ENCODE data around the gene OR51M1. TPM values are rescaled to one million over a fixed set of nuclear protein-coding genes. Genes with fewer than 3 reads are reported as not detected.

Gene OR51M1
- total RNA-seq, 2 experiments from 2014 or later = not detected

GRCh38 chr11:5405173-5405572, 21.6 kb downstream of the OR51M1 start:
- H3K4me1 ChIP-seq (ENCODE audit: insufficient read depth, low read length) = no peaks in the 10 kb centered on the region
- intact Hi-C loops (cut with DNase I, micrococcal nuclease) = no loop called here
- H3K36me3 ChIP-seq (ENCODE audit: insufficient read depth, low read length) = no peaks in the 10 kb centered on the region
- H3K27me3 ChIP-seq (ENCODE audit: control insufficient read depth in 1 of 2, insufficient read depth in 2 of 2, low read length in 2 of 2) = peaks cover 4 to 5% of the 10 kb centered on the region in 2 experiments
- ATAC-seq (ENCODE audit: poor library complexity) (no peak), DNase-seq (no peak)
- Mint-ChIP-seq H3K36me3 (ENCODE audit: low read depth) (no peaks in the 10 kb centered on the region), H3K4me3 (no peak overlapping the region), H3K9me3 (peaks cover 3% of the 10 kb centered on the region), H3K27ac (no peak overlapping the region), H3K27me3 (peaks cover 27% of the 10 kb centered on the region), H3K4me1 (ENCODE audit: low read depth) (no peaks in the 10 kb centered on the region)
- H3K9me3 ChIP-seq (ENCODE audit: control insufficient read depth in 1 of 2, insufficient read depth in 1 of 2, low read length in 2 of 2) = no peaks in the 10 kb centered on the region
- no peak overlapping the region for H3K4me3 ChIP-seq (ENCODE audit: low read length)
- TF ChIP-seq CTCF (IDR thresholded peaks at IDR 0.05) = no peak
- ChIA-PET POLR2A (no interaction called here), CTCF (no interaction called here)
- H3K27ac ChIP-seq (ENCODE audit: low read depth in 1 of 2, low read length in 2 of 2) = no peak overlapping the region

- Mint-ChIP-seq H3K27me3 (peaks cover 16% of the 10 kb centered on the region), H3K36me3 (ENCODE audit: low read depth) (no peaks in the 10 kb centered on the region), H3K9me3 (no peaks in the 10 kb centered on the region), H3K27ac (no peak overlapping the region), H3K4me3 (no peak overlapping the region), H3K4me1 (ENCODE audit: low read depth) (no peaks in the 10 kb centered on the region)
- H3K9me3 ChIP-seq (ENCODE audit: control insufficient read depth in 1 of 2, insufficient read depth in 1 of 2, low read length in 2 of 2) = no peaks in the 10 kb centered on the region
- no peak overlapping the region for H3K27ac ChIP-seq (ENCODE audit: low read depth in 1 of 2, low read length in 2 of 2)
- ChIA-PET POLR2A (no interaction called here), CTCF (no interaction called here)
- DNase-seq = no peak
- ATAC-seq (ENCODE audit: poor library complexity) = no peak
- no peak overlapping the region for H3K4me3 ChIP-seq (ENCODE audit: low read length)
- peaks cover 0 to 8% of the 10 kb centered on the region in 2 experiments for H3K27me3 ChIP-seq (ENCODE audit: control insufficient read depth in 1 of 2, insufficient read depth in 2 of 2, low read length in 2 of 2)
- intact Hi-C loops (cut with DNase I, micrococcal nuclease) = no loop called here
- TF ChIP-seq CTCF (IDR thresholded peaks at IDR 0.05) = no peak
- no peaks in the 10 kb centered on the region for H3K4me1 ChIP-seq (ENCODE audit: insufficient read depth, low read length)
- no peaks in the 10 kb centered on the region for H3K36me3 ChIP-seq (ENCODE audit: insufficient read depth, low read length)
Measured at GRCh38 chr11:5420993-5421392, 37.4 kb downstream of the OR51M1 start.

- Mint-ChIP-seq H3K4me1 (ENCODE audit: low read depth) (no peaks in the 10 kb centered on the region), H3K36me3 (ENCODE audit: low read depth) (no peaks in the 10 kb centered on the region), H3K27ac (no peak within 1 kb of the TSS)
Measured at GRCh38 chr11:5421811-5422210, 38.2 kb downstream of the OR51M1 start, which contains the start of gene OR51Q1. Gene OR51Q1 (plus strand): TSS chr11:5422111. CDS start chr11:5422201, 90 bp downstream.

More at GRCh38 chr11:5421811-5422210, 38.2 kb downstream of the OR51M1 start, which contains the start of gene OR51Q1:
- ATAC-seq (ENCODE audit: poor library complexity) = no peak
- H3K4me3 Mint-ChIP-seq = no peak within 1 kb of the TSS
- no peak for TF ChIP-seq CTCF (IDR thresholded peaks at IDR 0.05)
- H3K4me1 ChIP-seq (ENCODE audit: insufficient read depth, low read length) = no peaks in the 10 kb centered on the region
- H3K4me3 ChIP-seq (ENCODE audit: low read length) = no peak within 1 kb of the TSS
- ChIA-PET POLR2A (no interaction called here), CTCF (no interaction called here)
- H3K36me3 ChIP-seq (ENCODE audit: insufficient read depth, low read length) = no peaks in the 10 kb centered on the region
- no peaks in the 10 kb centered on the region for H3K9me3 ChIP-seq (ENCODE audit: control insufficient read depth in 1 of 2, insufficient read depth in 1 of 2, low read length in 2 of 2)
- no peak within 1 kb of the TSS for H3K27ac ChIP-seq (ENCODE audit: low read depth in 1 of 2, low read length in 2 of 2)
- H3K27me3 Mint-ChIP-seq = peaks cover 21% of the 10 kb centered on the region
- peaks cover 0 to 8% of the 10 kb centered on the region in 2 experiments for H3K27me3 ChIP-seq (ENCODE audit: control insufficient read depth in 1 of 2, insufficient read depth in 2 of 2, low read length in 2 of 2)
- intact Hi-C loops (cut with DNase I, micrococcal nuclease) = no loop called here
- DNase-seq = no peak
- H3K9me3 Mint-ChIP-seq = no peaks in the 10 kb centered on the region

All from CD4-positive, alpha-beta T cell (primary cell).